HG03354 (cell line): ENCODE results near the gene ANKRD52.
"Not testable (repeated sequence)": the region's sequence is repeated elsewhere in the genome, so short reads cannot be mapped to it uniquely, and the experiment has no call there.

ENCODE experiments used
- ATAC-seq: cut with Tn5 transposase; IDR thresholded peaks from one replicate; pipeline ENCODE4 v1.9.1; 2021; ENCODE audit warnings: mild to moderate bottlenecking; ENCODE audit not compliant: unreplicated experiment, poor library complexity, severe bottlenecking

ANKRD52 gene

DNA sequence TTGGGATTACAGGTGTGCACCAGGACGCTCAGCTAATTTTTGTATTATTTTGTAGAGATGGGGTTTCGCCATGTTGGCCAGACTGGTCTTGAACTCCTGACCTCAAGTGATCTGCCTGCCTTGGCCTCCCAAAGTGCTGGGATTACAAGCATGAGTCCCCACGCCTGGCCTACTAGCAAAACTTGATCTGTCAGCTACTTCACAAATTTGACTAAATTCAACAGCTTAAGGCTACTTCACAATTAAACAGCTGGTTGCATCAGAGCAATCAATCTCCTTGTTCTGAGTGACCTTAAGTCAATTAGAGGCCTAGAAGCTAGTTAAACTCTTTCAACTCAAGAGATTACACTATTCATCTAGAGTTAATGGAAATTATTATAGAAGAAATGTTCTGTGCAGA lies 20.7 kb upstream of the ANKRD52 start:
- no peak for ATAC-seq

GRCh38 chr12:56274299-56274698 lies 16.1 kb upstream of the ANKRD52 start:
- no peak for ATAC-seq

DNA sequence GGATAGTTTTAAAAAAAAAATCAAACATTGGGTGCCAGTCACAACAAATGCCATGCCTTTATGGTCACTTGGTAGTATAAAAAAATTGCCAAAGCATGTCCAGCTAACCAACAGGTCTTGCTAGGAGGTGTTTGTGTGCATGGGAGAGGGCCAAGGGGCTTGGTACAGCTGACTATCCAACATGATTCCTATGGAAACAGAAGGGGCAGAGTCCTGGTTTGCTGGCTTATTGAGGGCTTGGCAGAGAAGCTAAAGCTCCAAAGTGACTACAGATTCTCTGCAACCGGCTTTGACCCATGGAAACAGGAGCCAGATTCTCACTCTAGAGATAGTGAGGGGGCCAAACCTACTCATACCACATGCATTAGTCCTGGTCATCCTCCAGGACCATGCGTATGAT lies 14.3 kb upstream of the ANKRD52 start:
- not testable (repeated sequence) for ATAC-seq

GRCh38 chr12:56271031-56271430 lies 12.8 kb upstream of the ANKRD52 start:
- no peak for ATAC-seq

GRCh38 chr12:56267443-56268071 lies 9.4 kb upstream of the ANKRD52 start:
- ATAC-seq = peak; percentile 1

GRCh38 chr12:56266693-56267442 lies 8.7 kb upstream of the ANKRD52 start, which contains the start of gene COQ10A:
COQ10A (plus strand) TSS chr12:56266942; CDS start chr12:56267119, 177 bp downstream.
- peak; percentile 93 for ATAC-seq

- not testable (repeated sequence) for ATAC-seq
These were observed 8.0 kb upstream of the ANKRD52 start for GRCh38 chr12:56266068-56266692.

DNA sequence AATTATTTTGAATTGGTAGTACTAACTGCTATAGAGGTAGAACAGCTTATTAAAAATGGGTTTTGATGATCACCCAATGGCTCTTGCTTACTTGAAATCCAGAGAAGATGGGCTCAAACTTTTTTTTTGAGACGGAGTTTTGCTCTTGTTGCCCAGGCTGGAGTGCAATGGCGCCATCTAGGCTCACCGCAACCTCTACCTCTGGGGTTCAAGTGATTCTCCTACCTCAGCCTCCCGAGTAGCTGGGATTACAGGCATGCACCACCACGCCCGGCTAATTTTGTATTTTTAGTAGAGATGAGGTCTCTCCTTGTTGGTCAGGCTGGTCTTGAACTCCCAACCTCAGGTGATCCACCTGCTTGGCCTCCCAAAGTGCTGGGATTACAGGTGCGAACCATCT lies 4.8 kb upstream of the ANKRD52 start:
- ATAC-seq = not testable (repeated sequence)

DNA sequence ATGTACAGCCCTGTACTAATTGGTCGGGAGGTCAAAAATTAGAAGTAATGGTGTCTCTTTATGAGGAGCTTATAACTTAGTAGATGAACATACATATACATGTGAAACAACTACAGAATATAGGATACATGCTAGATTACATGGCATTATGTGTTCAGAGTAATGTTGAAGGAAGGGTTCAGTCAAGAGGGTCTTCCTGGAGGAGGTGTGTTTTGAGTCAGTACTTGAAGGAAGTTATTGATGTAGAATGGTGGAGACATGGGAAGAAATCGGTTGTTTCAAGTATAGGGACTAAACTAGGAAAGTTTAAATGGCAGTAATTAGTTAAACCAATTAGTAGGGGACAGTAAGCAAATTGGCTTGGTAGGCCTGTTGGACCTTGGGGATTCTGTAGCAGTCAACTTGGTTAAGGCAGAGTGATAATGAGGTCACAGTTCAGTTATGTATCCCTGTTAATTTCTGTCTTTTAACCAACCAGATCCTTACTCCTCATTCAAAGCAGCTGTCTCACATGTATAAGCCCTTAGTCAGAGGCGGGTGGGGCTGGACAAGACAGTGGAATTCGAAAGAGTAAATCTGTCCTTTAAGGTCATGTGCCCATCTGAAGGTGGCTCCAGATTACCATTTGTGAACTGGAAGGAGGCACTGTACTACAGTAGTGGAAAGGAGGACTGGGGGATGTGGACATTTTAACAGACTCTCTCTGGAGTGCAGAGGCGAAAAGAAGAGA lies 3.5 kb upstream of the ANKRD52 start:
- no peak for ATAC-seq

- ATAC-seq = no peak
These were observed 2.7 kb upstream of the ANKRD52 start for GRCh38 chr12:56260921-56261320.

- no peak for ATAC-seq
These were observed 2.2 kb upstream of the ANKRD52 start for GRCh38 chr12:56260380-56260779.

GRCh38 chr12:56258820-56259183 lies 618 bp upstream of the ANKRD52 start:
- no peak for ATAC-seq

DNA sequence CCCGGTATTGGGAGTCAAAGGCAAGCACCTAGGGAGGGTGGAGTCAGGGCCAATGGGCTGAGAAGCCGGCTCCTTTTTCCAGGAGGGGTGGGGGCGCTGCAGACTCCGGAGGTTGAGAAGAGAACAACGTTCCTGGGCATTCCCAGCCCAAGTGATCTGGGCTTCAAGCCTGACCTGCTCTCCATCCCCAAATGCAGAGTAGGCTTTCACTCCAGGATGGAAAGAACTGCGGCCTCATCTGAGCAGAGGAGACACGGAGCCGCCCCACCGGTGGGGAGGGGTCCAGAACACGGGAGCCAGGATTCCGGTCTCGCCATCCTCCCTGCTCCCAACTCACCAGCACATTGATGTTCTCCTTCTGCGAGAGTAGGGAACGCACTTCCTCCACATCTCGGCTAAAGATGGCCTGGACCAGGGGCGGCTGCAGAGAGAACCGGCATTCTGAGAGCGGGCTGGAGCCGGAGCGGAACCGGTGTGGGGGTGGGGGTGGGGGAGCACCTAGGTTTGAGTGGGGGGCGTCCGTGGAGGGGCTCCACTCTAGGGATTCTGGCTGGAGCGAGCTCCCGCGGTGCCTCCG lies 605 bp downstream of the ANKRD52 start:
- ATAC-seq = no peak

DNA sequence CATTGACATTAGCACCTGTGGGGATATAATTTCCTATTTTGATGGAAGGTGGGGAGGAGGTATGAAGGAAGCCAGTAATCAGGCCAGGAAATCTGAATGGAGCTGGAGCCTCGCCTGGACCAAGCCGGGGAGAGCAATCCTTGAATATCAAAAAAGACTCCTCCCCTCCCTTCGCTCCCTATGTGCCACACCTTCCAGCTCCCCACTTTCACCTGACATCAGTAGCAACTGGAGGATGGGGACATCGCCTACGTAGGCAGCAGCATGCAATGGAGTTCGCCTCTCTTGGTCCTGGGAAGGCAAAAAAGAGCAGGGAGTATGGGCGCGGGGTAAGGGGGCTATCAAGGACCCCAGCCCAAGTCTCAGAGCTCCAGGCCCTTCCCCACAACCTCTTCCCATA lies 1.1 kb downstream of the ANKRD52 start:
- no peak for ATAC-seq

- ATAC-seq = no peak
These were observed 1.7 kb downstream of the ANKRD52 start for GRCh38 chr12:56256326-56256960.

DNA sequence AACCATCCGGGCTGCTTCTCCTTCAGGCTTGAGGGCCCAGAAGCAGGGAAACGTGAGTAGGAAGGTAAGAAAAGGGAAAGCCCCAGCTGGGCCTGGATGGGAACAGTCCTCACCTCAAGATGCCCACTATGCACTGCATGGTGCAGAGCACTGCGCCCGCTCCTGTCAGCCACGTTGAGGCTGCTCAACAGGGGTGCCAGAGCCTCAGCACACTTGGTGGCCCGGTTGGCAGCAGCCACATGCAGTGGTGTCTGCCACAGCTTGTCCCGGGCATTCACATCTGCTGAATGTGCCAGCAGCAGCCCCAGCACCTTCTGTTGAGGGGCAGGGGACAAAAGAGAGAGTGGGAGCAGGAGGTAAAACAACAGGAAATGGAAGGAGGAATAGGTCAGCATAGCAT lies 2.5 kb downstream of the ANKRD52 start:
- no peak for ATAC-seq

GRCh38 chr12:56253091-56253490 lies 5.1 kb downstream of the ANKRD52 start:
- ATAC-seq = no peak

DNA sequence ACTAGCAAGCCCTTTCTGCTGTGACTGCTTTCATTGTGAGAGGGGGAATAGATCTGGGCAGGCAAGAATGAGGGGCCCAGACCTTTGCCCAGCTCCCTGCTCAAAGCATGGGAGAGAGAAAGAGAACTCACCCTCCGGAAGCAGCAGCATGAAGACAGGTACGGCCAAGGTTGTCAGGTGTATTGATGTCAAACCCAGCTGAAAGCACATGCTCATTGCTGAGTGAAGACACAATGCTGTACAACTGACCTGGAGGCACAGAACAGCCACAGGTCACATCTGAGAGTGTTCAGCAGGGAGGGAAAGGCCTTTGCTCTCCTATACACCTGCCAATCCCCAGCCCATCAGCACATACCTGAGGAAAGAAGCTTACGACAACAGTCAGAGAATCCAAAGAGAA lies 5.5 kb downstream of the ANKRD52 start:
- ATAC-seq = no peak

DNA sequence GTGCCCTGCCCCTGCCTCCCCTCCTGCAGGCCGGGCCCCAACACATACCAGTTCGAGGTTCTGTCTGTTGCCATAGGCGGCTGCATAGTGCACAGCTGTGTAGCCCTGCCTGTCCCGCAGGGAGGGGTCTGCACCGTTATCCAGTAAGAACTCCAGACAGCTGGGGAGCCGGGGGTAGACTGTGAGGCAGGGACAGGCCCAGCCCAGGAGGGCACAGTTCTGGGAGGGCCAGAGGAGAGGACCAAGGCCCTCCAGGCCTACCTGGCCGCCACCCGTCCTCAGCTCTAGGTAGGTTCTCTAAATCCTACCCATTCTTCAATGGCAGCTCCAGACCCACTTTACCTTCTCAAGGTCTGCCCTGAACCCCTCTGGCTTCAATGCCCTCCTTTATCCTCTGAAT lies 9.5 kb downstream of the ANKRD52 start:
- no peak for ATAC-seq

DNA sequence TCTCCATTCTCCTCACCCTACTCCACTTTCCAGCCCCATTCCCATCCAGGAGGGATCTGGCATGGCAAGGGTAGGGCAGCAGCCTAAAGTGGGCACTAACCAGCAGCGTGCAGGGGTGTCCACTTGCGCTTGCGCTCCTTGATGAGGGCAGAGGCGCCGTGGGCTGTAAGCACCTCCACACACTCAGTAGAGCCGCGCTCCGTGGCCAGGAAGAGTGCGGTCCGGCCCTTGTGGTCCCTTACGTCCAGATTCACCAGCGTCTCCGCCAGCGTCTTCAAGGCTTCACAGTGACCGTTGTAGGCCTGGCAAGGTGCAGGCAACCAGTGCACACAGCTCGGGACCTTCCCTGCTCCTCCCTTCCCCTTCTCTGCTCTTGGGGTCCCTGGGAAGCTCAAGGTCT lies 10.3 kb downstream of the ANKRD52 start:
- no peak for ATAC-seq
